AG04450 (cell line): ENCODE measurements around the gene GPC6. TPM values are rescaled to one million over a fixed set of nuclear protein-coding genes. Genes with fewer than 3 reads are reported as not detected.

Experiments used
- CTCF ChIA-PET: fragments of 300-600, 350-600 bp; formaldehyde crosslinking; extraction: SDS; loops from one replicate; lab custom pipeline; 2022; ENCODE audit warnings: antibody characterized with exemption, inconsistent platforms; lab: Charles Lee
- POLR2A ChIA-PET: fragments of 350-600 bp; formaldehyde crosslinking; extraction: SDS; loops from one replicate; lab custom pipeline; 2021; ENCODE audit warnings: antibody characterized with exemption, inconsistent platforms; lab: Yijun Ruan, JAX
- DNase-seq: peaks from one replicate; pipeline ENCODE4 v3.0.0-alpha.2; 2011; ENCODE audit warnings: low read depth, low spot score
- H3K27ac ChIP-seq: one replicate; pipeline ENCODE4 v1.5.1; 2012; ENCODE audit warnings: low read depth, low read length, control low read depth
- H3K27me3 ChIP-seq: one replicate; pipeline ENCODE4 v1.6.0; 2012; ENCODE audit warnings: low read length; ENCODE audit not compliant: control insufficient read depth, insufficient read depth
- H3K4me3 ChIP-seq: 2 replicates; pipeline ENCODE4 v1.5.1; 2011; ENCODE audit warnings: mild to moderate bottlenecking, low read depth, low read length, control low read depth
- H3K9me3 ChIP-seq: 2 replicates; pipeline ENCODE4 v1.5.1; 2012; ENCODE audit warnings: low read length; ENCODE audit not compliant: control insufficient read depth, insufficient read depth
- polyA plus RNA-seq: library from polyadenylated mRNA; depleted of rRNA; stranded (reverse); fragments of >200 nt; gene quantifications from 2 replicates; pipeline ENCODE4 v1.2.3, GENCODE V29; 2011
- TF ChIP-seq, protein P1 (sequence below): IDR thresholded peaks from 2 replicates; pipeline ENCODE4 v1.5.1; 2011; ENCODE audit warnings: low read depth, low read length, control low read depth, inconsistent platforms

GPC6 gene
- polyA plus RNA-seq, 1 experiment = 40.4 TPM

- TF ChIP-seq, protein P1, sequence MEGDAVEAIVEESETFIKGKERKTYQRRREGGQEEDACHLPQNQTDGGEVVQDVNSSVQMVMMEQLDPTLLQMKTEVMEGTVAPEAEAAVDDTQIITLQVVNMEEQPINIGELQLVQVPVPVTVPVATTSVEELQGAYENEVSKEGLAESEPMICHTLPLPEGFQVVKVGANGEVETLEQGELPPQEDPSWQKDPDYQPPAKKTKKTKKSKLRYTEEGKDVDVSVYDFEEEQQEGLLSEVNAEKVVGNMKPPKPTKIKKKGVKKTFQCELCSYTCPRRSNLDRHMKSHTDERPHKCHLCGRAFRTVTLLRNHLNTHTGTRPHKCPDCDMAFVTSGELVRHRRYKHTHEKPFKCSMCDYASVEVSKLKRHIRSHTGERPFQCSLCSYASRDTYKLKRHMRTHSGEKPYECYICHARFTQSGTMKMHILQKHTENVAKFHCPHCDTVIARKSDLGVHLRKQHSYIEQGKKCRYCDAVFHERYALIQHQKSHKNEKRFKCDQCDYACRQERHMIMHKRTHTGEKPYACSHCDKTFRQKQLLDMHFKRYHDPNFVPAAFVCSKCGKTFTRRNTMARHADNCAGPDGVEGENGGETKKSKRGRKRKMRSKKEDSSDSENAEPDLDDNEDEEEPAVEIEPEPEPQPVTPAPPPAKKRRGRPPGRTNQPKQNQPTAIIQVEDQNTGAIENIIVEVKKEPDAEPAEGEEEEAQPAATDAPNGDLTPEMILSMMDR = no peak
- POLR2A ChIA-PET = no interaction called here
- Histone ChIP-seq H3K27ac (no peak overlapping the region), H3K27me3 (no peaks in the 10 kb centered on the region), H3K9me3 (no peaks in the 10 kb centered on the region), H3K4me3 (no peak overlapping the region)
- CTCF ChIA-PET = no interaction called here
- no peak for DNase-seq
Observed at GRCh38 chr13:93216122-93216521, 10.5 kb upstream of the GPC6 start.

DNA sequence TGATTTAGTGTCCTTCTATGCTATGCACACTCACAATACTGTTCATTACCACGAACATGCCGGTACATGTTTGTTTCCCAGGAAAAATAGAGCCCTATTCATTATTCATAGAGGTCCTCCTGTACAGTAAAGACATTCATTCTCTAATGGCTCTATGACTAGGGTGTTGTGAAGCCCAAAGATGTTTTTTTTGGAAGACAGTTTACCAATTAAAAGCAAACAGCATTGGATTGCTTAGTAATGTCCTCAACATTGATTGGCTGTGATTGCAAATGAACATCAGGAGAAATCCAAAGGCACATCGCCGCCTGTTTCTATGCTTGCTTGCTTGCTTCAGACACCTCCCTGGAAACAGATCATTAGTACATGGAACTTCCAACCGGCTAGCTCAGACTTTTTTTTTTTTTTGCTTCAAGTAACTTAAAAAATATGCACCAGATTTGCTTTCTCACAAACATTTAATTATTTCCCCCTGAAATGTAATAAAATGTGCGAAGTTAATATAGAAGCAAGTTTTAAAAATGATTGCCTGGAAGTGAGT lies 8.8 kb upstream of the GPC6 start:
- Histone ChIP-seq H3K9me3 (no peaks in the 10 kb centered on the region), H3K27me3 (no peaks in the 10 kb centered on the region), H3K4me3 (no peak overlapping the region), H3K27ac (no peak overlapping the region)
- CTCF ChIA-PET = interaction anchor here (0.6 to 0.7 kb wide), 2 partner anchors 58 to 1030 kb away, joined by 3 read pairs; no protein-coding TSS in a partner anchor
- TF ChIP-seq, protein P1 = no peak
- no peak for DNase-seq
- POLR2A ChIA-PET = no interaction called here

DNA sequence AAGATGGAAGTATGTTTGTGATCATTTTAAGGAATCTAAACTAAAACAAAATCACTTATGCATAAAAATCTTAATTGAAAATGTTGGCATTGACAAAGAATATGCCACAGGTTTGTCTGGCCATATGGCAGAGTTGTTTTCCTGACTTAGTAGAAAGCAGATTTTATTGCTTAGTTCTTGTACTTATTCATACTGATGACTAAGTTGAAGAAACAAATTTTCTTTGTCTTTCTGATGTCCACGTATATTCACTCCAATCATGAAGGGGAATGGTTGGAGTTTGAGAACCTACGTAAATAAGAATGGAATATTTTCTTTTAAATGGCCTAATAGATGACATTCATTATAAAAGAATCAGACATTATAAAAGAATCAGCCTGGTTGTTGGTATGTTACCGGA lies 8.0 kb upstream of the GPC6 start:
- ChIA-PET POLR2A (no interaction called here), CTCF (interaction anchor here (0.5 to 0.7 kb wide), 2 partner anchors 1007 to 1031 kb away, joined by 3 to 5 read pairs; no protein-coding TSS in a partner anchor)
- Histone ChIP-seq H3K27ac (no peak overlapping the region), H3K4me3 (no peak overlapping the region), H3K9me3 (no peaks in the 10 kb centered on the region), H3K27me3 (no peaks in the 10 kb centered on the region)
- TF ChIP-seq, protein P1 = no peak
- no peak for DNase-seq

GRCh38 chr13:93220073-93220472 lies 6.5 kb upstream of the GPC6 start:
- H3K9me3 ChIP-seq = no peaks in the 10 kb centered on the region; the same call in 1 of the 2 replicates
- ChIA-PET CTCF (no interaction called here), POLR2A (no interaction called here)

GRCh38 chr13:93222976-93223375 lies 3.6 kb upstream of the GPC6 start:
- ChIA-PET CTCF (interaction anchor here (0.5 to 0.7 kb wide), 2 partner anchors 518 to 784 kb away, joined by 3 read pairs; no protein-coding TSS in a partner anchor), POLR2A (no interaction called here)
- Histone ChIP-seq H3K9me3 (no peaks in the 10 kb centered on the region; the same call in 1 of the 2 replicates), H3K27me3 (no peaks in the 10 kb centered on the region), H3K4me3 (no peak overlapping the region), H3K27ac (no peak overlapping the region)
- TF ChIP-seq, protein P1 = no peak
- DNase-seq = no peak

More at GRCh38 chr13:93220073-93220472, 6.5 kb upstream of the GPC6 start:
- DNase-seq = no peak
- no peak overlapping the region for H3K27ac ChIP-seq
- no peaks in the 10 kb centered on the region for H3K27me3 ChIP-seq
- TF ChIP-seq, protein P1 = no peak
- H3K4me3 ChIP-seq = no peak overlapping the region
